Endothelial cell of umbilical vein (primary cell): Measurements from ENCODE around the gene CDH19. TPM values are rescaled to one million over a fixed set of nuclear protein-coding genes. Genes with fewer than 3 reads are reported as not detected.
A peak's percentile ranks its signal among the peaks of the same experiment; 100 is the strongest.

Source experiments
- BruUV-seq: library from RNA; stranded (reverse); fragments of 400-500 nt; replicated peaks from 2 replicates; lab custom pipeline; 2021; lab: Mats Ljungman, UMichigan
- CTCF ChIA-PET: fragments of 300-600, 350-600 bp; sonication (Branson Sonifier 250); formaldehyde crosslinking; loops from one replicate; lab custom pipeline; 2021; ENCODE audit warnings: antibody characterized with exemption, inconsistent platforms; lab: Charles Lee
- POLR2A ChIA-PET: fragments of 300-600, 350-600 bp; sonication (Branson Sonifier 250); formaldehyde crosslinking; loops from one replicate; lab custom pipeline; 2021; ENCODE audit warnings: antibody characterized with exemption, inconsistent platforms; lab: Charles Lee
- DNase-seq: peaks from one replicate; pipeline ENCODE4 v3.0.0-alpha.2; 2011; ENCODE audit warnings: low read depth, low spot score
- FAIRE-seq: peaks from 2 replicates; lab custom pipeline; 2011; peaks lifted over from hg19 to GRCh38; lab: Jason Lieb, UNC
- H2AFZ ChIP-seq: 2 replicates; pipeline ENCODE4 v1.6.0; 2012; ENCODE audit warnings: low read depth, low read length, control low read depth, inconsistent platforms
- H3K27ac ChIP-seq: 2 replicates; pipeline ENCODE4 v1.5.1; 2011; ENCODE audit warnings: low read depth, mild to moderate bottlenecking, control low read depth, low read length, moderate library complexity; ENCODE audit not compliant: insufficient read depth
- H3K27me3 ChIP-seq, 2 experiments: 2 replicates each; pipeline versions ENCODE4 v1.6.0 to v1.6.1; 2011; ENCODE audit warnings: low read length in 2 of 2, mixed read lengths in 1 of 2; ENCODE audit not compliant: control insufficient read depth in 2 of 2, insufficient read depth in 2 of 2
- H3K36me3 ChIP-seq, 2 experiments: 2 replicates in 1 of 2; 3 replicates in 1 of 2; pipeline ENCODE4 v1.5.1; 2011; ENCODE audit warnings: low read length in 2 of 2, mild to moderate bottlenecking in 1 of 2, moderate library complexity in 1 of 2; ENCODE audit not compliant: control insufficient read depth in 2 of 2, insufficient read depth in 2 of 2; ENCODE audit errors: extremely low read depth in 1 of 2
- H3K4me1 ChIP-seq: 3 replicates; pipeline ENCODE4 v1.5.1; 2011; ENCODE audit warnings: mild to moderate bottlenecking, low read length; ENCODE audit not compliant: control insufficient read depth, insufficient read depth; ENCODE audit errors: extremely low read depth
- H3K4me2 ChIP-seq: 2 replicates; pipeline ENCODE4 v1.6.1; 2011; ENCODE audit warnings: low read length, control low read depth, mixed read lengths; ENCODE audit not compliant: insufficient read depth
- H3K4me3 ChIP-seq, 3 experiments: fragments of 200-600 bp in 1 of 3; sonication (generic), shearing (Covaris generic) in 1 of 3; replicated peaks in 1 of 3; 2 replicates each; pipeline ENCODE4 v1.5.1; 2011 to 2016; ENCODE audit warnings: control low read depth in 3 of 3, low read length in 3 of 3, mild to moderate bottlenecking in 2 of 3, inconsistent platforms in 1 of 3, low read depth in 1 of 3, moderate library complexity in 1 of 3; ENCODE audit not compliant: insufficient read depth in 1 of 3
- H3K79me2 ChIP-seq: 2 replicates; pipeline ENCODE4 v1.6.0; 2012; ENCODE audit warnings: low read length, inconsistent platforms; ENCODE audit not compliant: control insufficient read depth, insufficient read depth
- H3K9ac ChIP-seq: replicated peaks from 2 replicates; pipeline ENCODE3; 2011; ENCODE audit warnings: low read length, control low read depth; ENCODE audit not compliant: insufficient read depth; ENCODE audit errors: extremely low read depth
- H3K9me1 ChIP-seq: replicated peaks from 3 replicates; pipeline ENCODE4 v1.6.0; 2011; ENCODE audit warnings: mild to moderate bottlenecking, low read length; ENCODE audit not compliant: control insufficient read depth, insufficient read depth; ENCODE audit errors: extremely low read depth
- H3K9me3 ChIP-seq: replicated peaks from 2 replicates; pipeline ENCODE4 v1.5.1; 2012; ENCODE audit warnings: low read length, inconsistent platforms; ENCODE audit not compliant: control insufficient read depth, insufficient read depth
- H4K20me1 ChIP-seq: replicated peaks from 2 replicates; pipeline ENCODE3; 2011; ENCODE audit warnings: mild to moderate bottlenecking, low read length; ENCODE audit not compliant: control insufficient read depth, insufficient read depth; ENCODE audit errors: extremely low read depth
- EZH2 ChIP-seq: IDR thresholded peaks from 2 replicates; pipeline ENCODE4 v1.6.1; 2012; ENCODE audit warnings: borderline replicate concordance, low read depth, mild to moderate bottlenecking, moderate library complexity, low read length, inconsistent platforms; ENCODE audit not compliant: severe bottlenecking
- GATA2 ChIP-seq: IDR thresholded peaks from 2 replicates; pipeline ENCODE4 v1.7.0; 2011; ENCODE audit warnings: low read depth, mild to moderate bottlenecking, moderate library complexity, mixed read lengths, low read length; ENCODE audit not compliant: insufficient read length, insufficient read depth
- JUN ChIP-seq: IDR thresholded peaks from 2 replicates; pipeline ENCODE4 v1.6.1; 2011; ENCODE audit warnings: borderline replicate concordance, low read depth; ENCODE audit not compliant: insufficient read length, insufficient read depth
- MYC ChIP-seq: IDR thresholded peaks from one replicate; pipeline ENCODE4 v1.6.1; 2011; ENCODE audit warnings: mild to moderate bottlenecking, low read depth, low read length
- POLR2A ChIP-seq: IDR thresholded peaks from 2 replicates; pipeline ENCODE4 v1.6.1; 2012; ENCODE audit warnings: low read depth, mild to moderate bottlenecking, control low read depth, low read length
- POLR2AphosphoS5 ChIP-seq: IDR thresholded peaks from 2 replicates; pipeline ENCODE4 v1.6.1; 2012; ENCODE audit warnings: low read depth, mild to moderate bottlenecking, control low read depth, low read length, moderate library complexity; ENCODE audit not compliant: insufficient read depth
- dilution Hi-C: fragments of 300-500 bp; cut with MboI; formaldehyde crosslinking; loops from one replicate; pipeline ENCODE4 v1.15.0; 2019; ENCODE audit warnings: low sequenced_read_pairs; ENCODE audit not compliant: extremely low pct_ligation_motif_present
- intact Hi-C: fragments of 100-400 bp; cut with micrococcal nuclease; formaldehyde crosslinking; loops from one replicate; pipeline ENCODE4 v1.10.0; 2022
- polyA plus RNA-seq, 4 experiments: library from polyadenylated mRNA; depleted of rRNA in 3 of 4; stranded (reverse) in 3 of 4; unstranded in 1 of 4; fragments of >200 nt; gene quantifications; 2 replicates each; pipeline versions ENCODE4 v1.2.1 to v1.2.3, GENCODE V29; 2011 to 2012; ENCODE audit warnings: missing spikeins in 1 of 4
- total RNA-seq: library from RNA; stranded (reverse); gene quantifications from 2 replicates; pipeline ENCODE4 v1.2.3, GENCODE V29; 2021
- TF ChIP-seq, protein P1 (sequence below), 2 donors: IDR thresholded peaks; 1 replicate in 1 of 2; 2 replicates in 1 of 2; pipeline ENCODE4 v1.5.1; 2011; ENCODE audit warnings: low read length in 2 of 2, mild to moderate bottlenecking in 2 of 2, moderate library complexity in 2 of 2, control low read depth in 1 of 2, inconsistent platforms in 1 of 2, low read depth in 1 of 2; ENCODE audit not compliant: insufficient read depth in 1 of 2; ENCODE audit errors: extremely low read depth in 1 of 2

Gene CDH19
- total and polyA plus RNA-seq, 2 donors (not counting 3 experiments of a cell fraction or from before 2014, with no cell fraction given), result not detected

- ChIA-PET POLR2A (no interaction called here), CTCF (interaction anchor here (1.3 kb wide), 1 partner anchor 39 kb away, joined by 4 read pairs; no protein-coding TSS in a partner anchor)
- peak overlapping the region; percentile 62 for H3K4me2 ChIP-seq
- H3K4me1 ChIP-seq, result peaks cover 3% of the 10 kb centered on the region
- no peaks in the 10 kb centered on the region for H3K9me1 ChIP-seq
- no TSS peak for BruUV-seq
- H3K27ac ChIP-seq, result no peak overlapping the region
- H3K79me2 ChIP-seq, result no peaks in the 10 kb centered on the region
- dilution Hi-C loops (no loop called here), intact Hi-C loops (loop anchor here (5.0 kb wide), 1 partner anchor 37 kb away; no protein-coding TSS in a partner anchor)
- no peaks in the 10 kb centered on the region for H3K9me3 ChIP-seq
- H3K9ac ChIP-seq, result no peak overlapping the region
- no peak overlapping the region for H3K4me3 ChIP-seq
- no peaks in the 10 kb centered on the region for H4K20me1 ChIP-seq
- H2AFZ ChIP-seq, result peak overlapping the region; percentile 41
- TF ChIP-seq, protein P1, sequence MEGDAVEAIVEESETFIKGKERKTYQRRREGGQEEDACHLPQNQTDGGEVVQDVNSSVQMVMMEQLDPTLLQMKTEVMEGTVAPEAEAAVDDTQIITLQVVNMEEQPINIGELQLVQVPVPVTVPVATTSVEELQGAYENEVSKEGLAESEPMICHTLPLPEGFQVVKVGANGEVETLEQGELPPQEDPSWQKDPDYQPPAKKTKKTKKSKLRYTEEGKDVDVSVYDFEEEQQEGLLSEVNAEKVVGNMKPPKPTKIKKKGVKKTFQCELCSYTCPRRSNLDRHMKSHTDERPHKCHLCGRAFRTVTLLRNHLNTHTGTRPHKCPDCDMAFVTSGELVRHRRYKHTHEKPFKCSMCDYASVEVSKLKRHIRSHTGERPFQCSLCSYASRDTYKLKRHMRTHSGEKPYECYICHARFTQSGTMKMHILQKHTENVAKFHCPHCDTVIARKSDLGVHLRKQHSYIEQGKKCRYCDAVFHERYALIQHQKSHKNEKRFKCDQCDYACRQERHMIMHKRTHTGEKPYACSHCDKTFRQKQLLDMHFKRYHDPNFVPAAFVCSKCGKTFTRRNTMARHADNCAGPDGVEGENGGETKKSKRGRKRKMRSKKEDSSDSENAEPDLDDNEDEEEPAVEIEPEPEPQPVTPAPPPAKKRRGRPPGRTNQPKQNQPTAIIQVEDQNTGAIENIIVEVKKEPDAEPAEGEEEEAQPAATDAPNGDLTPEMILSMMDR (IDR thresholded peaks at IDR 0.05; ENCODE audit: extremely low read depth in 1 of 2, insufficient read depth in 1 of 2, low read depth in 1 of 2, low read length in 2 of 2), result no peak
- peak; percentile 51 for TF ChIP-seq GATA2
- H3K36me3 ChIP-seq, result no peaks in the 10 kb centered on the region
- FAIRE-seq (peak; percentile 52), DNase-seq (peak; percentile 78)
- no peaks in the 10 kb centered on the region for H3K27me3 ChIP-seq
Measured at GRCh38 chr18:66599190-66599589, 4.7 kb downstream of the CDH19 start.

DNA sequence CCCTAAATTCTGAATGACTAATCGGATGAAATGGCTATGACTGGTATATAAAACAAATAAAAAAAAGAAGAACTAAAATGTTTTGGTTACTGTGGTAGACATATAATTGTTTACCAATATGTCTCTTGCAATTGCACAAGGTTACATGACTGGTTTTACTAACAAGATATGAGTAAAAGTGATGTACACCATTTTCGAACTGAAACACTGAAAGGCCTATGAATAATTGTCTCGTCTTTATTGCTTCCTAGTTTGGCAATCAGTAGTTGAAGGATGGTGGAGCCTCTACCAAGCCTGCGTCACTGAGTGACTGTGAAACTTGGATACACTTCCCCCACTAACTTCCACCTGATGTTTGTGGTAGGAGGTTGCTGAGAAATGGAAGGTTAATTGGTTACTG lies 16.5 kb downstream of the CDH19 start:
- no peak overlapping the region for H2AFZ ChIP-seq
- DNase-seq (no peak), FAIRE-seq (no peak)
- ChIA-PET POLR2A (no interaction called here), CTCF (no interaction called here)
- H4K20me1 ChIP-seq, result no peaks in the 10 kb centered on the region
- no TSS peak for BruUV-seq
- intact Hi-C loops (no loop called here), dilution Hi-C loops (no loop called here)
- H3K4me3 ChIP-seq, result no peak overlapping the region
- no peaks in the 10 kb centered on the region for H3K27me3 ChIP-seq
- H3K9me1 ChIP-seq, result no peaks in the 10 kb centered on the region
- H3K79me2 ChIP-seq, result no peaks in the 10 kb centered on the region
- no peaks in the 10 kb centered on the region for H3K36me3 ChIP-seq
- H3K4me2 ChIP-seq, result no peak overlapping the region
- no peak overlapping the region for H3K9ac ChIP-seq
- no peaks in the 10 kb centered on the region for H3K4me1 ChIP-seq
- no peak overlapping the region for H3K27ac ChIP-seq
- H3K9me3 ChIP-seq, result no peaks in the 10 kb centered on the region
- TF ChIP-seq POLR2A (no peak), MYC (no peak), JUN (no peak), POLR2AphosphoS5 (no peak), GATA2 (no peak), EZH2 (no peak)
